HT1080 (cell line): ENCODE data around the gene NSRP1. TPM values are rescaled to one million over a fixed set of nuclear protein-coding genes. Genes with fewer than 3 reads are reported as not detected.
"Not testable (repeated sequence)": the region's sequence is repeated elsewhere in the genome, so short reads cannot be mapped to it uniquely, and the experiment has no call there.

ENCODE experiments used
- DNase-seq: peaks from one replicate; pipeline ENCODE4 v3.0.0-alpha.2; 2015; ENCODE audit warnings: low read depth
- small RNA-seq: library from RNA; depleted of rRNA; stranded (forward); fragments of <200 nt; gene quantifications from one replicate; pipeline ENCODE3, GENCODE V24; 2014
- total RNA-seq: library from RNA; depleted of rRNA; stranded (reverse); fragments of >200 nt; shearing (Covaris generic); gene quantifications from 2 replicates; pipeline ENCODE4 v1.2.3, GENCODE V29; 2014; rRNA removed

The NSRP1 gene
- total RNA-seq, 1 experiment from 2014 or later: 14.1 TPM

DNA sequence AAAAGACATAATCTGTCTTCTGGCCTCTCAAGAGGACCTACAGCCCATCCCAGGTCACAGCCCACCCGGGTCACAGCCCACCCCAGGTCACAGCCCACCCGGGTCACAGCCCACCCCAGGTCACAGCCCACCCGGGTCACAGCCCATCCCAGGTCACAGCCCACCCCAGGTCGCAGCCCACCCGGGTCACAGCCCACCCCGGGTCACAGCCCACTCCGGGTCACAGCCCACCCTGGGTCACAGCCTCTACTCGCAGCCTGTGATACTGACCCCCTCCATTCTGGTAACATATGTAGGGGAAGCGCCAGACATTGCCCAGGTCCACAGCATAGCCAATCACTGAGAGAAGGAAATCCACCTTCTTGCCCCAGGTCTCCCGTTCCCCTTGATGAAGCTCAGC lies 104.7 kb downstream of the NSRP1 start:
- DNase-seq: no peak

DNA sequence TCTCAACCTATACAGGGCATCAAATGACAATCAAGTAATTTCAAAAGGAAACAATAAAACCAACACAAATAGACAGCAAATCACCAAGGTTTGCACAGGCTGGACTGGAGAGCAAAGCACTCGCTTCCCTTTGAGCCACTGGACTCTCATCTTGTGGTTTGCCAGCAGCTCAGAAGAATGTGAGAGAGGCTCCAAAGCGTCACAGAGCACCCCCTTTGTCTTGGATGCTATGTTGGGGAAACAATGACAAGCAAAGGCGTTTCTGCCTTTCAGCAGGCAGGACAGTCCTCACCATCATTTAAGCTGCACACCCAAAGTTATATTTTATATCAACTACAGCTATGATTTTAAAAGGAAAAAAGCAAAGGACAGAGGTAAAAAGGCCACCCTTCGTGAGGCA lies 105.6 kb downstream of the NSRP1 start:
- DNase-seq: no peak

DNA sequence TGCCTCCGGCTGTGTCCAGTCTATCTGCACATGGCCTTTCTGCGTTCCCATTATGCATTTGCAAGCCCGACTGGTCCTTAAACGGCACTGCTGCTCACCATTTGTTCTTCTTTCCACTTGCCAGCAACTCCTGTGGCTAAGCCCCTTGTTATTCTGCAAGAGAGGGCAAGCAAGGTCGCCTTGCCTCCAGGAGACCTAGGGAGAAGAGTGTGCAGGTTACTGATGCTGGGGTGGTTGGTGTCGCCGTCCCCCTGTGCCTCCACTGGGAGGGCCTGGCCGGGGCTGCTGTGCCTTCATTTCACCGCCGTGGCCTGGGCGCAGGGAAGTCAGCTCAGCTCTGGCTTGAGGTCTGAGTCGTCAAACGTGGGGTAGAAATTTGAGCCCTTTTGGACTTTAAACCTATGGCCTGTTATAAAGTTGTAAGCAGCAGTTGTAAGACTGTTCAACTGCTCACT lies 106.1 kb downstream of the NSRP1 start:
- DNase-seq: no peak

DNA sequence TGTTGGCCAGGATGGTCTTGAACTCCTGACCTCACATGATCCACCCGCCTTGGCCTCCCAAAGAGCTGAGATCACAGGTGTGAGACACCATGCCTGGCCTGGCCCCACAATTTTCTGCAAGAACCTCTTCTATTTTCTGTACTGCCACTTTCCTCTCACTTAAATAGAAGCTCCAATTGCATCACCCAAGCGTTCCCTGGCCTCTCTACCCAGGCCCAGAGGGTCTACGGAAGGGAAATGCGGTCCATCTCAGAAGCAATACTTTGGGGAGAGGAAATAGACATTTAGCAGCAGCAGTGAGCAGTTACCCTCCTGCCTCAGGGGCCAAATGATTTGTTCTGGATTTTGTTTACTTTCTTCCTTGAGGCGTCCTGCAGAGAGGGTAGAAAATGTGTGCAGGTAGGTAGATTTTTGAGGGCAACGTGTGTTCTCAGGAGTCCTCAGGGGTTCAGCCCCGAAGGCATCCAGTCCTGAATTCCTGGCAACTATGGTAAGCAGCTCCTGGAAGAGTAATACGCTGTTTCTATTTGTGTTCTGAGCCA lies 107.9 kb downstream of the NSRP1 start:
- no peak for DNase-seq

DNA sequence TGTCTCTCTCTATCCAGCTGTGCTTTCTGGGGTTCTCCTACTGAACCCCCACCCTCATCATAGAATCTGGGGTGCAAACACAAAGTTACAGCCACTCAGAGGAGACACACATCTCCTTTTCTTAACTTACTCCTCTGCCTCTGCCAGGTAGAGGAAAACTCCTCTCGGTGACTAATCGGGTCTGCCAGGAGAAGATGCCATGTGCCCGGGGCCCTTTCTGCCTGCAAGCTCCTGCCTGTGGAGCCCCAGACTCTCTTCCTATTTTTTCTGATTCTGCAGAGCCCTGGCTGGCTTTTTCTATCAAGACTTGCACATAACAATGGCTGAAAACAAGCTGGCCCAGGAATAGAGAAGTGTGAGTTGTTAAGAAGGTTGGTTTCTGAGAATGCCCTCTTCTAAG lies 108.5 kb downstream of the NSRP1 start:
- no peak for DNase-seq

DNA sequence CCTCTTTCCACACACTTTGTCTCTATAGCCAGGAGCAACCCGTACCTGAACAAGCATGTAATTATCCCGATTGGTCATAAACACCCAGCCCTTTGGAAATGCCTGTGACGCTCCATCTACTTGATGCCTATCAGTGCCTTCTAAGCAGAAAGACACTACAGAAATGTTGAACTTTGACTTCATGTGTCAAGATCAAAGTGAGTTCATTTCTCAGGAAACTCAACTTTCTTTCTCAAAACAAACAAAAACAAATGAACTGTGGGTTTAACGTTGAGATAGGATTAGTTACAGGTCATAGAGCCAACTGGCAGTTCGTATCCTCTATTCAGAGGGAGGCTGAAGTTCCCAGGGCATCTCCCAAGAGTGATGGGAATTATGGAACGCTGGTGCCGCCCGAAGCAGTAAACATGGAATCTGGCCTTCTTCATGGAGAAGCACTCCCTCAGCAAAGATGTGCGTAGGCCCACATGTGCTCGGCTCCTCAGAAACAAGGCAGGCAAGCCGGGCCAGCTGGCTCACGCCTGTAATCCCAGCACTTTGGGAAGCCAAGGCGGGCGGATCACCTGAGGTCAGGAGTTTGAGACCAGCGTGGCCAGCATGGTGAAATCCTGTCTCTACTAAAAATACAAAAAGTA lies 109.4 kb downstream of the NSRP1 start:
- no peak for DNase-seq

DNA sequence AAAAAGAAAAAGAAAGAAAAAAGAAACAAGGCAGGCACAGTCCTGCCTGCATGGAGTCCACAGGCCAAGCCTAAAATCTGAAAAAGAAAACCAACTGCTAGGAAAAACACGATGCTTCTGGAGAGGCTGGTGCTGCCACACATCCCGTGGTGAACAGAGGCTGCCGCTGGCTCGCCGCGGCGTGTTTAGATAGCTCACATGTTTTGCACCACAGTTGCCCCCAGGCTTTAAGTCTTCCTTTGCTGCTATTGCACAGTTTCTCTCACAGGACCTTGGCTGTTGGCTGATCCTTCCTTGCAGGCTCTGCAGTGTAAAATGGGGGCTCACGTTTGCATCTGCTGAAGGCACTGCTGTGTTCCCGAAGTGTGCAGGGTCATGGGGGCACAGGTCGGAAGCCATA lies 110.3 kb downstream of the NSRP1 start:
- no peak for DNase-seq

DNA sequence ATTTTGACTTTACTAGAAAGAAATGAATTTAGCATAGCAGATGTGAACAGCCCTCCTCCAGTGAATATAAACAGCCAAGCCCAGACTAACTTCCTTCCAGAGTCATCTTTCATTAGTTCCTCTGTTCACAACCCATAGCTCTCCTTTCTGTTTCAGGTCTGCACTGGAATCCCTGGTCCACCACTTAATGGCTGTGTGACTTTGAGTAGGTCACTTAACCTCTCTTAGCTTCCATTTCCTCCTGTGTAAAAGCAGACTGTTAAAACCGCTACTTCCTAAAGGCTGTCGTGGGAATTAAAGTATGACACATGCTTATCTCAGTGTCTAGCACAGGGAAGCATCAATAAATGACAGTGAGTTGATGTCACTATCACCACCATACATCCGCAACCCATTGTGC lies 111.4 kb downstream of the NSRP1 start:
- DNase-seq: no peak

DNA sequence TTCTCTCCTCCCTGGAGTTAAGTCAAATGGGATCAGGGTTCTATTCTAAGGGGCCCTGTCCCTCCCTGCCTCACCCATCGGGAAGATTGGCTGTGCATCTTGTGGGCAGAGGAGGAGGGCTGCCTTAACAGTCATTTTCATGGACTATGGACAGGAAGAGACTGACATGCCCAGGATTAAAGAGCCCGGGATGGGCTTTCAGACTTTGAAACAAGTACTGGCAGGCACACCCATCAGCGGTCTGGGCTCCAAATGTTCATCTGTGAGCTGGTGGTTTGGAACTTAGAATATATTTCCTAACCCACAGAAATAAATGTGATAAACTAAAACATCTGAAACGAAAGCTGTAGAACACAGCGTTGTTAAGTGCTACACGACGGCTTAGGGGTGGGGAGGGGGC lies 112.4 kb downstream of the NSRP1 start:
- DNase-seq: no peak

DNA sequence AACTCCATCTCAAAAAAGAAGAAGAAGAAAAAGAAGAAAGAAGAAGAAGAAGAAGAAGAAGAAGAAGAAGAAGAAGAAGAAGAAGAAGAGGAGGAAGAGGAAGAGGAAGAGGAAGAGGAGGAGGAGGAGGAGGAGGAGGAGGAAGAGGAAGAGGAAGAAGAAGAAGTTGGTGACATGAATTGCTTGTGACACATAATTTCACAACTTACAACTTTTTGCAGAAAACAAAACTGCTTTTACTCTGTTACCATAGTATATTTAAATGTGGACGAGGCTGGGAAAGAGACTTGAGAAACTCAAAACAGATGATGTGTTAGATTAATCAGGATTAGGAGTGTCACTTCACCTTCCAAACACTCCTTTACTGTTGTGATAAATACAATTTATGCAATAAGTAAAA lies 113.4 kb downstream of the NSRP1 start:
- not testable (repeated sequence) for DNase-seq

DNA sequence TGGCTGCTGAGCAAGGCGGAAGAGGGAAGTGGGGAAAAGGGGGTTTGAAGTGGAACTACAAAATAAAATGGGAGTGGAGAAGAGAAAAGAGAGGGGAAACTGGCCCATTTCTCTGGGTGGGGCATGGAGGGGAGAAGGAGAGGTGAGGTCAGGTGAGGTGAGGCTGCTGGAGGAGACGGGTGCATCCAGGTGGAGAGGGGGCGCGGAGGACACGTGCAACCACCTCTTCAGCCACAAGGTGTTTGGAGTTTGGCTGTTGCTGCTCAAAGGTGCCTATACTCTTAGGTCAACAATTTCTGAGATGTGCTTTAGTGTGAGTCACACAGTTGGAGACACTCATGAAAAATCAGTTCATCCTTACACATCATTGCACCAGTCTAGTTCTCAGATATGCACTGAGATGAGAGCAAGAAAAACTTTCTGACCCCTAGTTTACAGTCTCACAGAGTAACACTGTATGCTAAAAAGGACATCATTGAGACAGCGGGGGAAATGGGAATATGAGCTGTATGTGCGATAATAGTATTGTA lies 114.0 kb downstream of the NSRP1 start:
- DNase-seq: no peak

DNA sequence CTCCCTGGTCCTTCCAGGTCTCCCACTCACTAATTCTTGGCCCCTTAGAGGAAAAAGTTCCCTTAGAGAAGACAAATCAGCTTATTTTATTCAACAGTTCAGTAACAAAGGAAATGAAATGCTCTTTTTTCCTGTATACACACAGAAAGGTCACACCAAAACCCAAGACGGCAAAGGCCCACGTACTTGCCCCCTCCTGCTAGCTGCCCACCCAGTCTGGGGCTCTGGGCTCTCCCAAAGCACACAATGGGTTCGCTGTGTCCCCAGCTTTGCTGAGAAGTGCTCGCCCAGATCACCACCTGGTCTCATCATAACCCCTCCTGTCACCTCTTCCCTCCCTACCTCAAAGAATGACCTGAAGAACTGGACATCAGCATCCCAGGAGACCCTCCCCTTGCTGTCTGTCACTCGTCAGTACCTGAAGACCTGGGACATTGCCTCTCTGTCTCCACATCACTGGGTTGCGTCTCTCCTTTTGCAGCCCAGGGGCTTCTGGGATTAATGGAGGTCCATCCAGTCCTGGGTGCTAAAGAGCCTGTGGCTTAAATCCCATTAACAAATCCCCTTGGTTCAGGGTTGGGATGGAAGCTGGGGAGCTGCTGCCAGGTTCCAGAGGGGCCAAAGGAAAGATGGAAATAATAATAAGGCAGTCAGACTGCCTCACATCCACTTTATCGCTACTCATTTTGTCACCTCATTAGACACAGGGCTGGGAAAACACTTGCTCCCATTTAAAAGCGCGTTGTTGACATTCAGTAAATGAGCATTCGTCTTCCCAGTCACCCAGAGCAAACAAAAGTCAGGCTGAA lies 115.6 kb downstream of the NSRP1 start:
- DNase-seq: no peak

DNA sequence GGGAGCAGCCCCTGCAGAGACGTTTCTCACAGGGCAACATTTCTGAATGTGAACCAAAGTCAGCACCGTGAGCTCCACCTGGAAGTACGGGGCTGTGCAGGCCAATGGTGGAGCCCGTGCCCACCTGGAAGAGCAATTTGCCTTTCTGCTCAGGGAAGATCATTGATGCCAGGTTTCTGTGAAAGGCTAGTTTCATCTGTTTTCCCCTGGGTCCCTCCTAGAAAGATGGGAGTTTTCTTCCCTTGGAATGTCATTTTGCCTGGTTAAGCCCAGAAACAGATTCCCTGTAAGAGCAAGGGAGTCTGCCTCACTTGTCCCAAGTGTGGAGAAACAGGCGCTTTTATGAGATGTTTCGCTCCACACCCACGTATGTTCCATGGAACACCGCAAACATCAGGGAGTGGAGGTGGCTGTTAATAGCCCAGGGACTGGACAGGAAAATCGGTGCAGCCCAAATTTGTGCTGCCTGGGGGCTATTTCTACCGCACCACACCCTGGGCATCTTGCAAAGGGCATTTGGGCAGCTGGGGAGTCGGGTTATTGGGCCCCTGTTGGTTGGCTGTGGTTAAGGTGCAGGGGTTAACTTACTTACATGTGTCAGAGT lies 116.3 kb downstream of the NSRP1 start:
- no peak for DNase-seq

DNA sequence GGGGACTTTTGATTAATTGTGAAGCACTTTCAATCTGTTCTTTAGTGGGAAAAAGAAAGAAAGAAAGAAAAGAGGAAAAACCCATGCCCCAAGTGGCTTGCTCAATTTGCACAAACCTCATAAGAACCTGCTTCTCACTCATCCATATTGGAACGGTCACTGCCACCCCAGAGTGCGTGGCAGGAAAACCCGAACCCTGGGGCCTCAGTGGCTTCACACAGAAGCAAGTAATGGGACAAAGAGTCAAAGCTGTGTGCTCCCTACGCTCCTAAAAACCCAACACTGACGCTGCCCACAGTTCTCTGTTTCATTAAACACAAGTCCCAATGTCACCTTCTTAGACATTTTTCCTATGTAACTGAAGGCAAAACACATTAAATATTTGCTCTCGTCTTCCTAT lies 117.7 kb downstream of the NSRP1 start:
- no peak for DNase-seq

DNA sequence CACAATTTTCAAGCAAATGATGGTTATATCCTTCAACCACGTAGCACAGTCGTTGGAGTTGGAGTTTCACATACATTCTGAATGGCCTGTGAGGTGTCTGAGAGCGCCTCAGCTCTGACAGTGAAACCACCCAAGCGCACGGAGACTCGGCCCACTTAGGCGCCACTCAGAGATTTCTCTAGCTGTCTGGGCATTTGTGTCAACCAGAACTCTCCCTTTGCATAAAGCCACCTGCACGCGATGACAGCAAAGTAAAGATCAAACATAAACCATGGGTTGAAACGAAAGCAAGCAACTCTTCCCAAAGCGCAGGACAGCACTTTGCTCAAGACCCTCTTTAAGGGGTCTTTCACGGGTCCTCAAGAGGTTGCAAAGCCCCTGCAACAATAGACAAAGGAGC lies 118.3 kb downstream of the NSRP1 start:
- no peak for DNase-seq

DNA sequence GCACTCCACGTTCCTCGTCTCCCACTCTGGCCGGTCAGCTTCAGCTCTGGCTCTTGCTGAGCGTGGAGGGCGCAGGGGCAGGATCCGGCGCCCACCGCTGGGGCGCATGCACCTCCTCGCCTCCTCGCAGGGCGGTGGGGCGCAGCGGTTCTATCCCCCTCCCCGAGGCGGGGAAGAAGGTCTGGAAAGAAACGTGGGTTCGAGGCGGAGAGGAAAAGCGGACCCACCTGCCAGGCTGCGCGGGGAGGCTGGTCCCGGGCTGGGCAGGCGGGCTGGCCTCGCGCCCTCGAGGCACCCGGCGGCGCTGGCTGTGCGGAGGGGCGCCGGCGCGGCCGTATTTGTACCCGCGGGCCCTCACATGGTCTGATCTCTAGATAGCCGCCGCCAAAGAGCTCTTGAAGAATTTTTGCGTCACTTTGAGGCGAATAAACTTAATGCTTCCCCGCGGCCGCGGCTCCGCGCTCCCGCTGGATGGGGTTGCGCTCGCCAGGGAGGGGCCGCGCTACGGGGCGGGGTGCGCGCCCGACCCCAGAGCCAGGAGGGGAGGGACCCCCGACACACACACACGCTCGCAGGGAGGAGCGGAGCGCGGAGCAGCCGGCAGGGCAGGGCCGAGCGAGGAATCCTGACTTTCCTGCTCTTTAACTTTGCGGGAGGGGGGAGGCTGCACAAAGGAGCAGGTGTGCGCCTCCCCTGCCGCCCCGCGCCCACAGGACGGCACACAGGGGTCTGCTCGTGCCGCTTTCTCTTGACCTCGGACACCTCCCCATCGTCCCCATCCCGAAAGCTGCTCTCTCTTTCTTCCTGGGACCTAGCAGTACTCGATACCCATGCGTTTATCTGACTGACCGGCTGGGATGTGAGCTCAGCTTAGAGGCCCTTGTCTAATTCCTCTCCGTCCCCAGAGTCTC lies 119.0 kb downstream of the NSRP1 start, which contains the start of gene SLC6A4:
TSS of gene SLC6A4 (minus strand) at position 312 of the 911 bp plus-strand sequence. CDS start 13,739 bp downstream, outside the sequence.
- DNase-seq: no peak

Small RNAs within 50 kb of the gene (small RNA-seq; reads per million reads assigned to genes)
- not detected for gene AC104984.5

Other genes starting within 250 kb of the NSRP1 start
- gene SSH2, start 186.6 kb upstream of the NSRP1 start, total RNA-seq: 10.2 and 15.8 TPM in 2 replicates
- 0.33 and 0.77 TPM in 2 replicates for gene EFCAB5, start 175.2 kb upstream of the NSRP1 start, total RNA-seq
- not detected in 2 replicates for gene SLC6A4, start 118.9 kb downstream of the NSRP1 start, total RNA-seq
- gene BLMH, start 175.1 kb downstream of the NSRP1 start, total RNA-seq: 32.7 and 53.8 TPM in 2 replicates
- gene TMIGD1, start 217.2 kb downstream of the NSRP1 start, total RNA-seq: not detected in 2 replicates